HK-2 (cell line): ENCODE measurements around the gene TSHR.
"Not testable (repeated sequence)": the region's sequence is repeated elsewhere in the genome, so short reads cannot be mapped to it uniquely, and the experiment has no call there.

Experiments
- DNase-seq: peaks from one replicate; pipeline ENCODE4 v3.0.0-alpha.2; 2018; ENCODE audit not compliant: unreplicated experiment

TSHR gene

DNA sequence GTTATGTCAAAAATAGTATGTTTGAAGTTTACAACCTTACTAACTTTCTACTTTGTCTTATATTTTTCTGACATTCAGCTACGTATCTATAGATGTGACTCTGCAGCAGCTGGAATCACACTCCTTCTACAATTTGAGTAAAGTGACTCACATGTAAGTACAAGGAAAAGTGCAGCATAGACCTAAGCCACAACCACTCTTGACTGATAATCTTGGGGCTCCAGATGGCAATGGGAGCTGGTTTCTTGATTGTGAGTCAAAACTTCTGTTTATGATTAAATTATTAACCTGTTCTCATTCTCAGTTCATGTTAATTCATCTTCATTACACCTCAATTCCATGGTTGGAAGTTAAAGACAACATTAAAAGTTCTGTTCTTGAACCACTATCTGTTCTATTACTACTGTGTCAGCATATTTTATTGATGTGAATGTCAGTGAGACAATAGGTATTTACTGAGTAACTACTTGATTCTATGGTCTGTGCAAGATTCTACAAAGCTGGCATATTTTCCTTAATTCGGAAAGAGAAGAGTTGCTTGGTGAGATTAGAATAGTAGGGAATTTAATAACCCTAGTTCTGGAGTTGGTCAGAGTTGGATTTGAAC, 112.9 kb downstream of the TSHR start:
- no peak for DNase-seq

DNA sequence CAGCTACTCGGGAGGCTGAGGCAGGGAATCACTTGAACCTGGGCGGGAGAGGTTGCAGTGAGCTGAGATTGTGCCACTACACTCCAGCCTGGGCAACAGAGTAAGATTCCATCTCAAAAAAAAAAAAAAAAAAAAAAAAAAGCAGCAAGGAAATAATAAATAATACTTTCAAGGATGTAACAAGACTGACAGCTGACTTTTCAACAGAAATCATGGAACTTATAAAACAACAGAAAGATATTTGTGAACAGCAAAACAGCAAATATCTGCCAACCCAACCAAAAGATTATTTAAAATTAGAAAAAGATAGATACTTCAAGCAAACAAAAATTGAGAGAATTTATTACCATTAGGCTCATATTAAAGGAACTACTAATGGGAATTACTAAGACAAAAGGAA, 115.1 kb downstream of the TSHR start:
- no peak for DNase-seq

- DNase-seq, result no peak
These were observed 130.2 kb downstream of the TSHR start for GRCh38 chr14:81085596-81085995.

GRCh38 chr14:81087230-81087629, 131.8 kb downstream of the TSHR start:
- DNase-seq, result no peak

- no peak for DNase-seq
These were observed 135.7 kb downstream of the TSHR start for GRCh38 chr14:81091139-81091538.

- DNase-seq, result no peak
These were observed 136.2 kb downstream of the TSHR start for GRCh38 chr14:81091660-81092059.

DNA sequence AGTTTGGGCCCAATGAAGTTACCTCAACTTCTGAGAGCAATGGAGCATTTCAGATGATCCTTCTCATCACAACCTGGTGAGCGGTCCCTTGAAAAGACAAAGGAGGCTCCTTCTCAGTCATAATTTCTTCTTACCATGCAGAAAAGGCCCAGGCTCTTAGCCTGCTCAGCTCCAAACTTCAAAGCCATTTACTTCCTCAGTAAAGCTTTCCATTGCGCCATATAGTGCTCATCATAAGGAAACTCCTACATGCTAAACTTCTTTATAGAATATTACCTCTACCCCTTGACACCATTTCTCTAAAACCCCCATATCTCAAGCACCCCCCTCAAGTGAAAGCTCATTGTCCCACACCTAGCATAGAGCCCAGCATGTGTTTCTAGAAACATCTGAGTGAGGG, 138.2 kb downstream of the TSHR start:
- DNase-seq, result no peak

- no peak for DNase-seq
These were observed 140.1 kb downstream of the TSHR start for GRCh38 chr14:81095539-81095938.

DNA sequence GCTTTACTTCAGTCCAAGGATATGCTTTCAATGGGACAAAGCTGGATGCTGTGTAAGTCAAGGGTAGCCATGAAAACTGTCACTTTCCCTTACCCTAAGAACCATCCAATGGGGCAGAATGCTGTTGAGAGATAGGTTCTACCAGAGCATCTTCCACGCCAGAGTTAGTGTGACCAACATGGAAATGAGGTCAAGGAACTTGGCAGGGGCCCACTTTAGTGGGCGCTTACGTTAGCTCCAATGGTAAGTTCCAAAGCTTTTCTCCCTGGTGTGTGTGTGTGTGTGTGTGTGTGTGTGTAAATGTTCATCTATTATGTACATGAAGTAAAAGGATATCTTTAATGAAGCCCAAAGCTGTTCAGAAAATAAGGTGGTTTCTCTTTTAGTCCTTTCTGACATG, 141.2 kb downstream of the TSHR start:
- no peak for DNase-seq

- no peak for DNase-seq
These were observed 146.8 kb downstream of the TSHR start for GRCh38 chr14:81102217-81102616.

DNA sequence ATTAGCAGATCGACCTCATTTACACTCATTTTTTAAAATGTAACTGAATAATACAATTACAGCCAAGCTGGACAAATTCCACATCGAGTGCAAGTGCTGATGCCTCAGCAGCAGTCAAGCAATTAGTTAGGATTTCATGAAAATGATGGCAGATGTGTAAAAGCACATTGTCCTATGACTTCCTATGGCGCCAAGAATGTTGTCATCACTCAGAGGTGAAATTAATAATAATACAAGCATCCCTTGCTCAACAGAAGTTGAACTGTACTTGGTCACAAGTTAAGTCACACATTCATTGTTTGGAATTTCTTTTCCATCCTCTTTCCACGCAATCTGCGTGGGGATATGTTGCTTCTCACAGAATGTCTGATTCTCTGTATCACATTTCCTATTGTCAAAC, 148.0 kb downstream of the TSHR start:
- DNase-seq, result no peak

- no peak for DNase-seq
These were observed 150.0 kb downstream of the TSHR start for GRCh38 chr14:81105378-81105777.

- no peak for DNase-seq
These were observed 150.5 kb downstream of the TSHR start for GRCh38 chr14:81105961-81106360.

- DNase-seq, result no peak
These were observed 154.8 kb downstream of the TSHR start for GRCh38 chr14:81110186-81110585.

- no peak for DNase-seq
These were observed 157.8 kb downstream of the TSHR start for GRCh38 chr14:81113176-81113575.

DNA sequence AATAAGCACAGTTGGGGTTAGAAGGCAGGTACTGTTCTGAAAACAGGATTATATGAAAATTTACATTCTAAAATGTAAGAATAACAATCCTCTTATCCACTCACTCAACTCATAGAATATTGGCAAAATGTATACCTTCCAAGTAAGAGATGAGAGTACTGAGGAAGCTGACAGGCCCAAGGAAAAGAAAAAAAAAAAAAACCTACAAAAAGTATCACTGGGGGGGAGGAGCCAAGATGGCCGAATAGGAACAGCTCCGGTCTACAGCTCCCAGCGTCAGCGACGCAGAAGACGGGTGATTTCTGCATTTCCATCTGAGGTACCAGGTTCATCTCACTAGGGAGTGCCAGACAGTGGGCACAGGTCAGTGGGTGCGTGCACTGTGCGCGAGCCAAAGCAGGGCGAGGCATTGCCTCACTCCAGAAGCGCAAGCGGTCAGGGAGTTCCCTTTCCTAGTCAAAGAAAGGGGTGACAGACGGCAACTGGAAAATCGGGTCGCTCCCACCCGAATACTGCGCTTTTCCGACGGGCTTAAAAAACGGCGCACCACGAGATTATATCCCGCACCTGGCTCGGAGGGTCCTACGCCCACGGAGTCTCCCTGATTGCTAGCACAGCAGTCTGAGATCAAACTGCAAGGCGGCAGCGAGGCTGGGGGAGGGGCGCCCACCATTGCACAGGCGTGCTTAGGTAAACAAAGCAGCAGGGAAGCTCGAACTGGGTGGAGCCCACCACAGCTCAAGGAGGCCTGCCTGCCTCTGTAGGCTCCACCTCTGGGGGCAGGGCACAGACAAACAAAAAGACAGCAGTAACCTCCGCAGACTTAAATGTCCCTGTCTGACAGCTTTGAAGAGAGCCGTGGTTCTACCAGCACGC, 158.8 kb downstream of the TSHR start:
- DNase-seq, result not testable (repeated sequence)

- no peak for DNase-seq
These were observed 165.1 kb downstream of the TSHR start for GRCh38 chr14:81120501-81120900.

DNA sequence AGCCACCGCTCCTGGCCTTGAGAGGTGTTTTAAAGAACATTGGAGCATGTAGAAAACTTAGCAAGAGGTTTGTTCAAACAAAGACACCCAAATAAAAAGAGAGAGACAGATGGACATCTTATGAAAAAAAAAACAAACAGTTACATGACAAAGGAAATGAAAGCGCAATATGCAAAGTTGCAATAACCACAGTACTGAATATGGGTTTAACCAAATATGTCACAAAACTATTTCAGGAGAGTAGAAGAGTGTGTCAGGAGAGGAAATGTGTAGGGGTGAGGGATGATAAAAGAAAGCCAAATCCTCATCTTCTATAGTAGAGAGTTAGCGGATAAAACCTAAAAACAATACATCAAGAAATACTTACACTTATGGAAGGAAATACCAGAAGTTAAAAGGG, 166.9 kb downstream of the TSHR start:
- no peak for DNase-seq

- no peak for DNase-seq
These were observed 168.4 kb downstream of the TSHR start for GRCh38 chr14:81123811-81124210.

DNA sequence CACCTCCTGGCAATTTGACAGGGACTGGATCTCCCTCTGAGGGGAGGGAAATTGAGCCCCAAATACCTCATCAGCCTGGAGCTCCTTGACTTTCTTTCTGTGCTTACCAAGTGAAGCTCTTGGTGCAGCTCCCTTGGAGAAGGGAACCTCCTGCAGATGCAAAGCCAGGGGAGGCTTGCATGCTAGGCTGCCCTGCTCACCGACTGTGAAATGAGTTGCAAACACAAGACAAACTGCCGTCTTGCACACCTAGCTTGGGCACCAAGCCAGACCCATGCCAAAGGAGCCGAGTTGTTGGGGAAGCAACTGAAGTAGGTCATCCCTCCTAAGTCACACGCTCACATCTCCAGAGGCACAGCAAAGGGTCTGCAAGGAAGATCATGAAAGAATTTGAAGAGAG, 170.1 kb downstream of the TSHR start:
- no peak for DNase-seq

DNA sequence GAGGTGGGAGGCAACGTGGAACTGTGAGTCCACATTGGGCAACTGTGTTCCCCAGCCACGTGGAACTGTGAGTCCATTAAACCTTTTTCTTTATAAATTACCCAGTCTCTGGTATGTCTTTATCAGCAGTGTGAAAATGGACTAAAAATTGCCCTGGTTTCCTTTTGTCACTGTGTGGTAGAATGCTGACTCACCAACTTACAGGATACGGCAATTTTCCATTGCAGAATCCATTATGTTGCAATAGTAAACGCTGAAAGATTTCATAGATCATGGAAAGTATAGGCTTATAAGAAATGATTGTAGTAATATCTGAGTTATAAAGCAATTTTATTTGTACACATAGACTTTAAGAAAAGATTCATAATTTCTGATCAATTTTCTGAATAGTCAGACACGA, 172.4 kb downstream of the TSHR start:
- DNase-seq, result no peak

GRCh38 chr14:81129242-81129641, 173.8 kb downstream of the TSHR start:
- no peak for DNase-seq

DNA sequence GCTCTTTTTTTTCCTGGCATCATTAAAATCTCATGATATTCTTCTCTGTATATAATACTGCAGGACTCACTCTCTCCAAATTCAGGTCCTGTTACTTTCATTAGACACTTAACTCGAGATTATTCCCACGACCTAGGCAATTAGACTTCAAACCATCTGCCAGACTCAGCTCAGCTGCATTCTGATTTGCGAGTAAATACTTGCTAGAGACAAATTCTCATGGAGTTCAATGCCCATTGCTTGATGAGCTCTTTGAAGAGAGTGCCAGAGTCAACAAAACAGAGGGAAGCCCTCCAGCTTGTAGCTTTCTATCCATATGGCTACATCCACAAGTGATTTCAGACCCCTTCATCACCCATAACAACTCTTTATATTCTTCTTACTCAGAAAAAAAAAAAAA, 177.0 kb downstream of the TSHR start:
- no peak for DNase-seq

DNA sequence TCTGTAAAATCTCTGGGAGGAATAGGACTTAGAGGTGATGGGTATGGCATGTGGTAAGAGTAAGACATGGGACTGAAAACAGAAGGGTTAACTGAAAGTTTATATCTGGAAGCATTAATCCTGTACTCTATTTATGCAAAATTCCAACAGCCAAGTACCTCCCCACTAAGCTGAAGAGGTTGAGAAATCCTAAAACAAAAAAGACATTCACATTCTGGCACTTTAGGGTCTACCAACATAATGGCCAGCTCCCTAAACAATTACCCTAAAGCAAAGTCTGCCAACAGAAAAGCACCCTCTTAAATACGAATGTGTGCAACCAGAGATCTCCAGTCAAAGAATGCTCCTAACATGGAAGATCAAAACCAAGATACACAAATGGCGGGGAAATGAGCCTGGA, 178.0 kb downstream of the TSHR start:
- no peak for DNase-seq
